B cell (primary cell): ENCODE measurements around the gene NUCB1. TPM values are rescaled to one million over a fixed set of nuclear protein-coding genes. Genes with fewer than 3 reads are reported as not detected.

ENCODE experiments used
- ATAC-seq: fragments of 200-7000 bp; cut with Tn5 transposase; one replicate; pipeline ENCODE4 v1.10.0; 2021; ENCODE audit warnings: low read depth, mild to moderate bottlenecking, moderate number of reproducible peaks, moderate library complexity
- CTCF ChIA-PET: fragments of 350-600 bp; sonication (Branson Sonifier 250); formaldehyde crosslinking; loops from one replicate; lab custom pipeline; 2021; ENCODE audit warnings: antibody characterized with exemption, inconsistent platforms; lab: Charles Lee
- POLR2A ChIA-PET: fragments of 350-600 bp; sonication (Branson Sonifier 250); formaldehyde crosslinking; loops from one replicate; lab custom pipeline; 2021; ENCODE audit warnings: antibody characterized with exemption; lab: Charles Lee
- DNase-seq: peaks from one replicate; pipeline ENCODE4 v3.0.0; 2013
- H2AFZ ChIP-seq: 2 replicates; pipeline ENCODE4 v1.6.1; 2012; ENCODE audit warnings: mild to moderate bottlenecking, low read depth, low read length; ENCODE audit not compliant: insufficient read depth, poor library complexity, severe bottlenecking
- H3K27ac ChIP-seq, 2 donors: 1 replicate in 1 of 2; 2 replicates in 1 of 2; pipeline ENCODE4 v1.5.1; 2012 to 2013; ENCODE audit warnings: low read length in 2 of 2, mild to moderate bottlenecking in 2 of 2, moderate library complexity in 1 of 2
- H3K27me3 ChIP-seq, 4 experiments: fragments of 200-600 bp in 1 of 4; sonication (generic) in 1 of 4; replicated peaks in 1 of 4; 1 replicate in 2 of 4; 2 replicates in 2 of 4; pipeline versions ENCODE4 v1.6.1 to v1.7.0; 2013 to 2016; ENCODE audit warnings: low read length in 3 of 4, mild to moderate bottlenecking in 2 of 4, mixed read lengths in 1 of 4, moderate library complexity in 1 of 4; ENCODE audit not compliant: insufficient read depth in 4 of 4, control insufficient read depth in 3 of 4; ENCODE audit errors: control extremely low read depth in 1 of 4
- H3K36me3 ChIP-seq, 2 experiments: replicated peaks in 1 of 2; 1 replicate in 1 of 2; 2 replicates in 1 of 2; pipeline versions ENCODE4 v1.6.1 to v1.7.1; 2013; ENCODE audit warnings: low read length in 1 of 2; ENCODE audit not compliant: insufficient read depth in 2 of 2, control insufficient read depth in 1 of 2; ENCODE audit errors: control extremely low read depth in 1 of 2, extremely low read depth in 1 of 2
- H3K4me1 ChIP-seq, 2 donors: fragments of 200-600 bp in 1 of 2; sonication (generic) in 1 of 2; 1 replicate in 1 of 2; 2 replicates in 1 of 2; pipeline versions ENCODE4 v1.5.1 to v1.6.1; 2013 to 2017; ENCODE audit warnings: low read length in 2 of 2; ENCODE audit not compliant: control insufficient read depth in 2 of 2, insufficient read depth in 2 of 2
- H3K4me2 ChIP-seq: replicated peaks from 2 replicates; pipeline ENCODE3; 2012; ENCODE audit warnings: mild to moderate bottlenecking, low read depth, low read length; ENCODE audit not compliant: poor library complexity, severe bottlenecking
- H3K4me3 ChIP-seq, 5 experiments: fragments of 200-600 bp in 1 of 5; sonication (generic) in 1 of 5; 1 replicate in 3 of 5; 2 replicates in 2 of 5; pipeline versions ENCODE4 v1.5.1 to v1.7.0; 2011 to 2016; ENCODE audit warnings: low read length in 4 of 5, mild to moderate bottlenecking in 4 of 5, low read depth in 2 of 5, control low read depth in 1 of 5, moderate library complexity in 1 of 5; ENCODE audit not compliant: insufficient read depth in 1 of 5; ENCODE audit errors: control extremely low read depth in 1 of 5, extremely low read depth in 1 of 5
- H3K79me2 ChIP-seq: fragments of 200-600 bp; sonication (generic); one replicate; pipeline ENCODE4 v1.6.0; 2016; ENCODE audit warnings: low read length; ENCODE audit not compliant: control insufficient read depth, insufficient read depth
- H3K9ac ChIP-seq: fragments of 200-600 bp; sonication (generic); 2 replicates; pipeline ENCODE4 v1.6.1; 2017; ENCODE audit warnings: mild to moderate bottlenecking, low read length, moderate library complexity
- H3K9me3 ChIP-seq, 3 donors: one replicate each; pipeline versions ENCODE4 v1.6.1 to v1.7.1; 2013; ENCODE audit warnings: low read length in 2 of 3; ENCODE audit not compliant: control insufficient read depth in 2 of 3, insufficient read depth in 1 of 3; ENCODE audit errors: control extremely low read depth in 1 of 3
- H4K20me1 ChIP-seq: 2 replicates; pipeline ENCODE4 v1.6.0; 2012; ENCODE audit warnings: mild to moderate bottlenecking, low read length; ENCODE audit not compliant: insufficient read depth, control insufficient read depth, poor library complexity, severe bottlenecking
- H3K27ac Mint-ChIP-seq: one replicate; pipeline ENCODE4 v1.8.0; 2021; ENCODE audit warnings: mixed read lengths
- H3K27me3 Mint-ChIP-seq: one replicate; pipeline ENCODE4 v1.8.0; 2021; ENCODE audit warnings: mixed read lengths
- H3K4me1 Mint-ChIP-seq: one replicate; pipeline ENCODE4 v1.8.0; 2021; ENCODE audit warnings: mixed read lengths
- H3K4me3 Mint-ChIP-seq: one replicate; pipeline ENCODE4 v1.8.0; 2021; ENCODE audit warnings: mixed read lengths
- H3K9me3 Mint-ChIP-seq: one replicate; pipeline ENCODE4 v1.8.0; 2022; ENCODE audit warnings: mixed read lengths; ENCODE audit not compliant: insufficient read depth
- EZH2 ChIP-seq: IDR thresholded peaks from 2 replicates; pipeline ENCODE4 v1.6.1; 2012; ENCODE audit warnings: borderline replicate concordance, low read depth, mild to moderate bottlenecking, moderate library complexity, low read length; ENCODE audit not compliant: insufficient read depth, poor library complexity, severe bottlenecking
- WGBS: methylation state at CpG from one replicate; pipeline ENCODE4 v1.1.5; 2013; ENCODE audit warnings: missing lambda C conversion rate; ENCODE audit not compliant: insufficient coverage; 5-methylcytosine and 5-hydroxymethylcytosine counted together
- intact Hi-C: fragments of 100-400 bp; cut with micrococcal nuclease; formaldehyde crosslinking; loops from one replicate; pipeline ENCODE4 v1.10.0; 2022
- polyA plus RNA-seq: library from polyadenylated mRNA; depleted of rRNA; stranded (reverse); fragments of >200 nt; gene quantifications from 2 replicates; pipeline ENCODE4 v1.2.3, GENCODE V29; 2012
- total RNA-seq, 2 donors: library from RNA; stranded (reverse); fragments of 120-200 nt in 1 of 2; gene quantifications; 1 replicate in 1 of 2; 2 replicates in 1 of 2; pipeline versions ENCODE4 v1.2.3 to v1.2.4, GENCODE V29; 2013 to 2022
- TF ChIP-seq, protein P1 (sequence below): fragments of 200-600 bp; IDR thresholded peaks from one replicate; pipeline ENCODE4 v1.8.0; 2022; ENCODE audit warnings: antibody characterized with exemption, mild to moderate bottlenecking

NUCB1 gene
- total and polyA plus RNA-seq, 2 donors (not counting 1 experiment from before 2014, with no cell fraction given), result 118 to 134 TPM

GRCh38 chr19:48950159-48950558 lies 50.0 kb downstream of the NUCB1 start:
- peaks cover 5% of the 10 kb centered on the region for H3K4me1 Mint-ChIP-seq
- peaks cover 9% of the 10 kb centered on the region for H3K9me3 Mint-ChIP-seq
- Histone ChIP-seq H3K9ac (no peak overlapping the region), H4K20me1 (no peaks in the 10 kb centered on the region), H3K79me2 (peaks cover 4% of the 10 kb centered on the region), H3K27ac (no peak overlapping the region), H3K4me2 (no peak overlapping the region), H2AFZ (no peak overlapping the region), H3K4me3 (no peak overlapping the region), H3K36me3 (no peaks in the 10 kb centered on the region), H3K4me1 (peaks cover under 1 to 8% of the 10 kb centered on the region in 2 donors), H3K9me3 (peaks cover 0 to 19% (median 11%) of the 10 kb centered on the region in 3 donors), H3K27me3 (no peaks in the 10 kb centered on the region)
- ChIA-PET CTCF (no interaction called here), POLR2A (no interaction called here)
- WGBS, result 86% methylated on average over 3 of the region's 3 CpGs
- ATAC-seq (no peak), DNase-seq (no peak)
- H3K4me3 Mint-ChIP-seq, result no peak overlapping the region
- H3K27me3 Mint-ChIP-seq, result no peaks in the 10 kb centered on the region
- no peak overlapping the region for H3K27ac Mint-ChIP-seq
- intact Hi-C loops, result no loop called here
- TF ChIP-seq, protein P1, sequence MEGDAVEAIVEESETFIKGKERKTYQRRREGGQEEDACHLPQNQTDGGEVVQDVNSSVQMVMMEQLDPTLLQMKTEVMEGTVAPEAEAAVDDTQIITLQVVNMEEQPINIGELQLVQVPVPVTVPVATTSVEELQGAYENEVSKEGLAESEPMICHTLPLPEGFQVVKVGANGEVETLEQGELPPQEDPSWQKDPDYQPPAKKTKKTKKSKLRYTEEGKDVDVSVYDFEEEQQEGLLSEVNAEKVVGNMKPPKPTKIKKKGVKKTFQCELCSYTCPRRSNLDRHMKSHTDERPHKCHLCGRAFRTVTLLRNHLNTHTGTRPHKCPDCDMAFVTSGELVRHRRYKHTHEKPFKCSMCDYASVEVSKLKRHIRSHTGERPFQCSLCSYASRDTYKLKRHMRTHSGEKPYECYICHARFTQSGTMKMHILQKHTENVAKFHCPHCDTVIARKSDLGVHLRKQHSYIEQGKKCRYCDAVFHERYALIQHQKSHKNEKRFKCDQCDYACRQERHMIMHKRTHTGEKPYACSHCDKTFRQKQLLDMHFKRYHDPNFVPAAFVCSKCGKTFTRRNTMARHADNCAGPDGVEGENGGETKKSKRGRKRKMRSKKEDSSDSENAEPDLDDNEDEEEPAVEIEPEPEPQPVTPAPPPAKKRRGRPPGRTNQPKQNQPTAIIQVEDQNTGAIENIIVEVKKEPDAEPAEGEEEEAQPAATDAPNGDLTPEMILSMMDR, result no peak
- TF ChIP-seq EZH2, result no peak

GRCh38 chr19:48950830-48951519 lies 50.9 kb downstream of the NUCB1 start:
- Mint-ChIP-seq H3K4me3 (no peak overlapping the region), H3K9me3 (peaks cover 9% of the 10 kb centered on the region), H3K27me3 (no peaks in the 10 kb centered on the region), H3K27ac (no peak overlapping the region), H3K4me1 (peaks cover 12% of the 10 kb centered on the region)
- no peaks in the 10 kb centered on the region for H3K27me3 ChIP-seq
- H3K27ac ChIP-seq, result no peak overlapping the region
- ChIA-PET POLR2A (interaction anchor here (0.7 to 1.4 kb wide), 2 partner anchors 13 to 278 kb away, joined by 3 to 4 read pairs; no protein-coding TSS in a partner anchor), CTCF (interaction anchor here (0.5 to 2.7 kb wide), 2 partner anchors 108 to 164 kb away, joined by 3 to 10 read pairs; no protein-coding TSS in a partner anchor)
- H3K4me1 ChIP-seq, result peaks cover 6 to 16% of the 10 kb centered on the region in 2 donors
- H3K4me2 ChIP-seq, result no peak overlapping the region
- DNase-seq (no peak), ATAC-seq (no peak)
- H3K9me3 ChIP-seq, result peaks cover 0 to 19% (median 11%) of the 10 kb centered on the region in 3 donors
- no peaks in the 10 kb centered on the region for H4K20me1 ChIP-seq
- H3K4me3 ChIP-seq, result no peak overlapping the region
- H3K36me3 ChIP-seq, result no peaks in the 10 kb centered on the region
- H3K9ac ChIP-seq, result no peak overlapping the region
- no peak for TF ChIP-seq EZH2
- TF ChIP-seq, protein P1, result no peak
- intact Hi-C loops, result no loop called here
- H3K79me2 ChIP-seq, result peaks cover 12% of the 10 kb centered on the region
- WGBS, result 86% methylated on average over 7 of the region's 9 CpGs
- no peak overlapping the region for H2AFZ ChIP-seq
